ENCODE results near the gene DCP2. TPM values are rescaled to one million over a fixed set of nuclear protein-coding genes. Genes with fewer than 3 reads are reported as not detected.

The DCP2 gene
- total and polyA plus RNA-seq, 10 of the 15 experiments (the other 5 are each of a cell fraction or from before 2014, with no cell fraction given): 23.4 to 81.6 (median 47.4) TPM

- H3K9ac ChIP-seq (ENCODE audit: control insufficient read depth, insufficient read depth, low read length): no peak overlapping the region
- in situ Hi-C loops (cut with MboI): no loop called here
- no peaks in the 10 kb centered on the region for H4K20me1 ChIP-seq (ENCODE audit: control insufficient read depth, insufficient read depth)
- ATAC-seq: no peak
- ChIA-PET SMC1A (ENCODE audit: uncharacterized antibody, unreplicated experiment) (interaction anchor here (0.6 kb wide), 1 partner anchor 406 kb away, joined by 3 read pairs; no protein-coding TSS in a partner anchor), POLR2A (no interaction called here), CTCF (no interaction called here), RAD21 (ENCODE audit: unreplicated experiment) (no interaction called here)
- no peaks in the 10 kb centered on the region; a peak in 2 of 4 replicates for H3K27me3 ChIP-seq (replicated peaks in 1 of 2; ENCODE audit: control insufficient read depth in 2 of 2, insufficient read depth in 2 of 2, low read length in 1 of 2)
- H2AFZ ChIP-seq (ENCODE audit: control insufficient read depth, low read depth, low read length): no peak overlapping the region
- DNase-seq (ENCODE audit: low read depth, low spot score): no peak
- TF ChIP-seq HDAC2 (IDR thresholded peaks at IDR 0.05) (no peak), LARP7 (IDR thresholded peaks at IDR 0.05) (no peak), JUND (IDR thresholded peaks at IDR 0.05; ENCODE audit: low read depth, low read length) (no peak), CBX5 (IDR thresholded peaks at IDR 0.05; ENCODE audit: low read depth) (no peak), MYB (IDR thresholded peaks at IDR 0.05; ENCODE audit: borderline replicate concordance, low read depth, low read length) (no peak), SMC3 (IDR thresholded peaks at IDR 0.05; ENCODE audit: borderline replicate concordance, low read length) (no peak), ATF7 (IDR thresholded peaks at IDR 0.05; ENCODE audit: low read depth) (no peak)
- FAIRE-seq: no peak
- no peaks in the 10 kb centered on the region for H3K9me3 ChIP-seq (replicated peaks; ENCODE audit: control insufficient read depth, insufficient read depth, low read length)
- WGBS (ENCODE audit: insufficient coverage, insufficient replicate concordance, low lambda C conversion rate, missing lambda C conversion rate): 45% methylated on average over 5 of the region's 5 CpGs
- H3K27ac ChIP-seq (ENCODE audit: control insufficient read depth, insufficient read depth): no peak overlapping the region
- no peak overlapping the region for H3K4me2 ChIP-seq (ENCODE audit: control insufficient read depth, insufficient read depth)
- intact Hi-C loops (cut with micrococcal nuclease; ENCODE audit: unreplicated experiment): no loop called here
- BruUV-seq (replicated peaks): no TSS peak
- no peaks in the 10 kb centered on the region for H3K36me3 ChIP-seq (ENCODE audit: control insufficient read depth in 2 of 2, insufficient read depth in 2 of 2, low read length in 1 of 2)
- H3K4me3 ChIP-seq: no peak overlapping the region
- H3K4me1 ChIP-seq (ENCODE audit: control insufficient read depth, insufficient read depth, low read length): peaks cover 8% of the 10 kb centered on the region; the same call in 1 of the 2 replicates
- H3K79me2 ChIP-seq (ENCODE audit: control insufficient read depth, insufficient read depth, low read length): no peaks in the 10 kb centered on the region
These were observed 81.7 kb downstream of the DCP2 start for GRCh38 chr5:113058269-113058668.

GRCh38 chr5:113058706-113059226 is 82.2 kb downstream of the DCP2 start:
- no peak overlapping the region for H3K27ac ChIP-seq (ENCODE audit: control insufficient read depth, insufficient read depth)
- no peak overlapping the region for H3K4me3 ChIP-seq
- H3K79me2 ChIP-seq (ENCODE audit: control insufficient read depth, insufficient read depth, low read length): no peaks in the 10 kb centered on the region
- no peaks in the 10 kb centered on the region; a peak in 2 of 4 replicates for H3K27me3 ChIP-seq (replicated peaks in 1 of 2; ENCODE audit: control insufficient read depth in 2 of 2, insufficient read depth in 2 of 2, low read length in 1 of 2)
- FAIRE-seq (no peak), DNase-seq (ENCODE audit: low read depth, low spot score) (no peak), ATAC-seq (no peak)
- intact Hi-C loops (cut with micrococcal nuclease; ENCODE audit: unreplicated experiment): no loop called here
- no peaks in the 10 kb centered on the region for H3K36me3 ChIP-seq (ENCODE audit: control insufficient read depth in 2 of 2, insufficient read depth in 2 of 2, low read length in 1 of 2)
- 23% methylated on average over 6 of the region's 6 CpGs for WGBS (ENCODE audit: insufficient coverage, insufficient replicate concordance, low lambda C conversion rate, missing lambda C conversion rate)
- ChIA-PET RAD21 (ENCODE audit: unreplicated experiment) (no interaction called here), POLR2A (no interaction called here), CTCF (interaction anchor here (1.0 kb wide), 1 partner anchor 62 kb away, joined by 4 read pairs; no protein-coding TSS in a partner anchor), SMC1A (ENCODE audit: uncharacterized antibody, unreplicated experiment) (interaction anchor here (0.6 kb wide), 1 partner anchor 406 kb away, joined by 3 read pairs; no protein-coding TSS in a partner anchor)
- H4K20me1 ChIP-seq (ENCODE audit: control insufficient read depth, insufficient read depth): no peaks in the 10 kb centered on the region
- no peak overlapping the region for H2AFZ ChIP-seq (ENCODE audit: control insufficient read depth, low read depth, low read length)
- no TSS peak for BruUV-seq (replicated peaks)
- H3K4me1 ChIP-seq (ENCODE audit: control insufficient read depth, insufficient read depth, low read length): peaks cover 8% of the 10 kb centered on the region; the same call in 1 of the 2 replicates
- H3K9me3 ChIP-seq (replicated peaks; ENCODE audit: control insufficient read depth, insufficient read depth, low read length): no peaks in the 10 kb centered on the region
- no peak overlapping the region for H3K4me2 ChIP-seq (ENCODE audit: control insufficient read depth, insufficient read depth)
- H3K9ac ChIP-seq (ENCODE audit: control insufficient read depth, insufficient read depth, low read length): no peak overlapping the region
- in situ Hi-C loops (cut with MboI): no loop called here
- TF ChIP-seq RBBP5 (conservative IDR thresholded peaks at IDR 0.05) (no peak), RELB (IDR thresholded peaks at IDR 0.05; ENCODE audit: low read depth) (no peak), POLR2AphosphoS2 (IDR thresholded peaks at IDR 0.05; ENCODE audit: low read depth, low read length) (no peak), BMI1 (IDR thresholded peaks at IDR 0.05; ENCODE audit: borderline replicate concordance) (no peak), HDAC6 (IDR thresholded peaks at IDR 0.05; ENCODE audit: unreplicated experiment) (no peak), IRF5 (IDR thresholded peaks at IDR 0.05; ENCODE audit: borderline replicate concordance) (no peak), BACH1 (IDR thresholded peaks at IDR 0.05; ENCODE audit: borderline replicate concordance) (no peak), SUZ12 (IDR thresholded peaks at IDR 0.05; ENCODE audit: unreplicated experiment) (no peak)
